CD4-positive, alpha-beta T cell treated with Interleukin-15 for 1 hour (primary cell): ENCODE data around the gene NAA15.
"Not testable (repeated sequence)": the region's sequence is repeated elsewhere in the genome, so short reads cannot be mapped to it uniquely, and the experiment has no call there.

Experiments used
- DNase-seq: peaks from one replicate; pipeline ENCODE4 v3.0.0-alpha.2; 2020

NAA15 gene

DNA sequence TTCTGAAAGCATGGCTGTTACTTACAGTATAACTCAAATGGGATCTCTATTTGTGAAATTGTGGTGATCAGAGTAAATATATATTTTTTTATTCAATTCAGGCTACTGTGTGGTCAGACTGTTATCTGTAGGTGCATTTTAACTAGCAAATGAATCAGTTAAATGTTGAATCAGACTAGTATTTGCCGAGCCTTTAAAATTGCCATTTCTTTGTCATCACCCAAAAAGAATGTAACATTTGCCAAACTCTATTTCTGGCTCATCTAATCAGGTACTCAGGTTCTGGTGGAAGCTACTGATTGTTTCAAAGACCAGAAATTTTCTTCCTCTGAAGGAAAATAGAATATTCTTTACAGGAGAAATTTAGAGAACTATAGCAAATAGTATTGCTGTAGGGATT, 1.8 kb upstream of the NAA15 start:
- no peak for DNase-seq

DNA sequence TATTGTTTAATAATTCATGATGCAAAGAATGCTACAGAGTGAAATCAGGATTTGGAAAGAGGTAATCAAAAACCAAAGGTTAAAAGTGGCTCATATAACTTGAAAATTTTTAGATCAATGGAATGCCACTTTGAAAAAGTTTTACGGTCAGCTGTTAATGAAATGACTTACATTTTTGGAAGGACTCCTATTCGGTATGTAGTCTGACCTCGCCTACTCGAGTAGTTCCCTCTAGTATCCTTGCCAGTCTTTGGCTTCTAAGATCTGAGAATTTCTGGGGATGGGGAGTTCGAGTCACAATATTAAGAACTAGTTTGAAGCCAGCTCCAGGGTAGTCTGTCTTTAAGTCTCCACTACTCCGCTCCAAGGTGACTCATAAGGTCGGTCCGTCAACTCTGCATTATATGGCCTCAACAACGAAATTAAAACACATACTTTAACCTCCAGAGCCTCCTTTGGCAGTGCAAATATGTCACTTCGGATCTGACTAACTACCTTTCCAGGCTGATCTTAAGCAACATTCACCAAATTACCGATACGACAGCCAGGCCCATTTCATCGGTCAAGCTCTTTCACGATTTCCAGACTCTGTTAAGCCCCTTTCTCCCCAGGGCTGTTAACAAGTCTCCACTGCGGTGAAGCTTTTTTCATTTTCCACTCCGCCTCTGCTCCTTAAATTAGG, 733 bp upstream of the NAA15 start:
- no peak for DNase-seq

DNA sequence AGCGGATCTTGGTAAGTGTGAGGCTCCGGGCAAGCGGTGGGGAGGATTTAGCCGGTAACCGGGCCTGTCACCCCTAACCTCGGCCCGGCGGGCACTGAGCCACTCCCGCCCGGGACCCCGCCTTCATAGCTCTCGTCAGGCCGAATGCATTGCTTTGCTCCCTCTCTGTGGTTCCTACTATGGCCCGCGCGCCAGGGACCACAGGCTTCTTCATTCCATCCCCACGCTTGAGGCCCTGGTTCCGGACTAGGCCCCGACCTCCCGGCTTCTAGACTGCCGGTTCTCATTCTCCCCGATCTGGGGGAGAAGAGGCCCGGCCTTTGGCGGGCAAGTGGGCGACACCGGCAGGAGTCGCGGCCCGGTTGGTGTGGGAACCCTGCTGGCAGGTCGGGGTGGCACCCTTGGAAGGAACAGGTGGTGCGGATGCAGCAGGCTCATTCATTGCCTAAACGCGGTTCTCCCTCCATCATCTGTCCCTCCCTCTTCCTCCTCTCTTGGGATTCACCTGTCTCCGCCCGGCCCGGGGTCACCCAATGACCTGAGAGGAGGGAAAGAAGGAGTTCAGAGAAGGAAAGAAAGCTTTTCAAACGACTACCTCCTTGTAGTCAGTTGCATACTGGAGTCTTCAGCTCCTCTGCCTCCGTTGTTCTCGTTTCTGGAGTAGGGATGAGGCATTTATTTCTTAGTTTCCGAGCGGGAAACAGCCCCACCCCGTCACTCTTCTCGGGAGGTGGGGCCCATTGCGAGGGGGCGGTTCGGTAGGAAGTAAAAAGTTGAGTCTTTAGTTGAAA, 711 bp downstream of the NAA15 start, which contains the start of gene NDUFC1:
Gene NDUFC1, minus strand, starts transcription at position 657 of the 791 bp plus-strand sequence. CDS start 6,679 bp downstream, outside the sequence.
- peak; percentile 66 for DNase-seq

DNA sequence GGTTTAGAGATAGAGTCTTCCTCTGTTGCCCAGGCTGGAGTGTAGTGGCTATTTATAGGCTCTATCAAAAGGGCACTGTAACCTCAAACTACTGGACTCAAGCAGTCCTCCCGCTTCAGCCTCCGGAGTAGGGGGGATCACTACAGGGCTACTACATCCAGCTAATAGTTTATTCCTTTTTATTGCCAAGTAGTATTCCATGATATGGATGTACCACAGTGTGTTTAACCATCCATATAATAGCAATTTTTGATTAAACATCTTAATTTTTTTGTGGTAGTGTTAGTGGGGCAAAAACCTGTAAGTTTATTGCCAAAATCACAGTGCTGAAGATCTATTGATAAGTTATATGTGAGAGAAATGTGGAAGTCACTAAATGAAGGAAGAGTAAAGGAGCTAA, 3.6 kb downstream of the NAA15 start:
- no peak for DNase-seq

DNA sequence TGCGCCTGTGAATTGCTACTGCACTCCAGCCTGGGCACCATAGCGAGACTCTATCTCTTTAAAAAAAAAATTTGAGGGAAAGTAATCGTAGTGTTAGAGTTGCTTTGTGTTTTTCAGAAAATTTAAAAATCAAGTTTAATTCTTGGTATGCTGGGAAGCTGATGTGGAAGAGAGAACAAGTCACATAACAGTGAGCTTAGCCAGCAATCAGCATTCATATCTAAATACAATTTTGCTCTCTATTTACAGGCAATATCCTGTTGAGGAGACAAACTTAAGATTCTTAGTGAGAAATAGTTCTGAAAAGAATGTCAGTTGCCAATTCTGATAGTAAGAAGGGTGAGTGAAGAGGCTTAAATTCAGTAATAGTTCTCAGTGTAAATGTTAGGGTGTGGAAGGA, 10.6 kb downstream of the NAA15 start:
- DNase-seq = no peak

DNA sequence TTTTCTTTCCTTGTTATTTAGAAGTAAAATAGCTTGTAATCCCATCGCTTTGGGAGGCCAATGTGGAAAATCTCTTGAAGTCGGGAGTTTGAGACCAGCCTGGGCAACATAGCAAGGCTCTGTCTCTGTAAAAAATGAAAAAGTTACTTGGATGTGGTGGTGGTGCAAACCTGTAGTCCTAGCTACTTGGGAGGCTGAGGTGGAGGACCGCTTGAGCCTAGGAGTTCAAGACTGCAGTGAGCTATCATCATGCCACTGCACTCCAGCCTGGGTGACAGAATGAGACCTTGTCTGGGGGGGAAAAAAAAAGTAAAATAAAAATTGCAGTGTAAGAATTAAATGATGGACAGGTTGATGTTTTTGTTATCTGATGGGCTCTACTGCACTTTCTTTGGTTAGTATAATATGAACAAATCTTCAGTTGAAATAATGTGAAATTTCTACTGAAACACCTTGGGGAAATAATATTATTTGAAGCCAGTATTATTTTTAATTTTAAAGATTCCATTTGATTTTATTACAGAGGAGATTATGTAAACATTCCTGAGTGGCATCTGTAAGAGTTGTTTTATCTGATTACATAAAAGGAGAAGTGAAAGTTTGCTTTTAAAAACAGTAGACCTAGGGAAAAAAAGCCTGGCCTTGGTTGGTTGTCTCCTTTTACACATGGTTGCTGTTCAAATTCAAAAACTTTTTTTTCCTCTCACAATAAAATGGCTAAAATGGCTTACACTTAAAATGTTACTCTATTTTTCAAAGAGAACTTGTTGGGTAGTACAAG, 11.4 kb downstream of the NAA15 start:
- DNase-seq = no peak

DNA sequence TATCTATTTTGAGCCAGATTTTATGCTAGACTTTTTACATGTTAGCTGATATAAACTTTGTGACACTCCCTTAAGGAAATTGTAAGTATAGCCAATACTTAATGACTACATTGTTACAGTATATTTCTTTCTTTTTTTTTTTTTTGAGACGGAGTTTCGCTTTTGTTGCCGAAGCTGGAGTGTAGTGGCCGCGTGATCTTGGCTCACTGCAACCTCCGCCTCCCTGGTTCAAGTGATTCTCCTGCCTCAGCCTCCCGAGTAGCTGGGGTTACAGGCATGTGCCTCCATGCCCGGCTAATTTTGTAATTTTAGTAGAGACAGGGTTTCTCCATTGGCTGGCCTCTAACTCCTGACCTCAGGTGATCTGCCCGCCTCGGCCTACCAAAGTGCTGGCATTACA, 12.1 kb downstream of the NAA15 start:
- not testable (repeated sequence) for DNase-seq

DNA sequence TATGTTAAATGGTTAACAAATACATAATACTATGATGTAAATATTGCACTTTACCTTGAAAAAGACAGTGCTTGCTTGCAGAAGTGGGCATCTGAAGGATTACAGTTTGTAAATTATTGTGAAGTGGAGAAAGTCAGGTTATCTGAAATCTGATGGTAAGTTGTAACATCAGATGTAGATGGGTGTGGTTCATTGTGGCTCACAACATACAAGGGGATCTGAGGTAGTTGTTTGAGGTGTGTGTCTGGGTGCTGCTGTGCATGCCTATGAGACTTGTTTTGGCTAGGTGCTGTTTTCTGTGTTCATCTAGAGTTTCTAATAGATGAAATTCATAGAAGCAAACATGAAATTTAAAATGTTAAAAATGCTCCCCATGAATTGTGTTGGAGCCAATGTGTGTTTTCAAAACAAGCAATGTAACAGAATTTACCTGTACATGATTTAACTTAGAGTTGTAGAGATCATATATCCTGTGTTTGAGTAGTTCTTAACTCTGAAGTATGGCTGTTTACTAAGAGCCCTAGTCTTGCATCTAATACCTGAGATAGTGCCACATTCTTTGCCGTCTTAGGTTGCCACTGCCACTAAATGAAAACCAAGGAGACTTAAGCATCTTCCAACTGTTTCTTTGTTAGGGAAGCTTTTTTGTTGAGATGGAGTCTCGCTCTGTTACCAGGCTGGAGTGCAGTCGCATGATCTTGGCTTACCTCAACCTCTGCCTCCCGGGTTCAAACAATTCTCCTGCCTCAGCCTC, 12.9 kb downstream of the NAA15 start:
- DNase-seq = no peak

DNA sequence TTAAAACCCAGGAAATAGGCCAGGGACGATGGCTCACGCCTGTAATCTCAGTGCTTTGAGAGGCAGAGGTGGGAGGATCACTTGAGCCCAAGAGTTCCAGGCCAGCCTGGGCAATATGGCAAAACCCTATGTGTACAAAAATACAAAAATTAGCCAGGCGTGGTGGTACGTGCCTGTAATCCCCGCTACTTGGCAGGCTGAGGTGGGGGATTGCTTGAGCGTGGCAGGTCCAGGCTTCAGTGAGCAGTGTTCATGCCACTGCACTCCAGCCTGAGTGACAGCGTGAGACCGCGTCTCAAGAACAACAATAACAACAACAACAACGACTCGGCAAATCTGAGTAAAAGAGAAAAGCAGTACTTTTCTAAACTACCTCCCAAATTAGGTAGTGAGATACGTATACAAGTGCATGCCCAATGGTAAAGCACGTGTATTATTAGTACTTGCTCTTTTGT, 13.9 kb downstream of the NAA15 start:
- DNase-seq = peak; percentile 32

DNA sequence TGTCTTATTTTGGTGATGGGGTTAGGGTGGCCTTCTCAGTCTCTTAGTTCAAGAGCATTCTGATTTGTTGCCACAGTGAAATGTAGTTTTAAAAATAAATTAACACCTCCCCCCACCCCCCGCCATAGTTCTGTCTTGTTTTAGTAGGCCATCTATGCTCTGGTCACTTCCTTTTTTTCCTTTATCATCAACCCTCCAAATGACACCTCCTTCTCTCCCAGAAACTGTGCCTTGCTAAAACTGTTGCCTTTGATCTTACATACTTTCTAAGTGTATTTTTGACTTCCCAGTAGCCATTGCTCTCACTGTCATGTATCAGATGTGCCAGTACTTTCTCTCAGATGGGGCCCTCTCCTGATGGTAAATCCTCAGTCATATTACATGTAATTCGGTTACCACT, 15.4 kb downstream of the NAA15 start:
- no peak for DNase-seq

DNA sequence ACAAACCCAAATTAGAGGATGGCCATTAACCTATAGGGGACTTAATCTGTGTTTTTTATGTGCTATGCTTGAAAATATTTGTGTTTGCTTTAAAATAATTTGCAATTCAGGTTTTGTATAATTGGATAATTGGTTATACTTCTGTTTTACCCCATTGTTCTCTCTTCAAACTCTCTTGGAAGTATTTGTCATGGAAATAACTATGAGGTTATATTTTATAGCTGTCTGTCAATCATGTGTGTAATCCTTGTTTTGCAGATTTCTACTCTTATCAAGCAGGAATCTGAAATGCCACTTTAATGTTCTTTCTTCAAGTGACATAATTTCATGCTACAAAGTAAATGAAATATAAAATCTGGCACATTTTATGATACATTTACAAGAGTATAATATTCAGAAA, 16.3 kb downstream of the NAA15 start:
- no peak for DNase-seq

DNA sequence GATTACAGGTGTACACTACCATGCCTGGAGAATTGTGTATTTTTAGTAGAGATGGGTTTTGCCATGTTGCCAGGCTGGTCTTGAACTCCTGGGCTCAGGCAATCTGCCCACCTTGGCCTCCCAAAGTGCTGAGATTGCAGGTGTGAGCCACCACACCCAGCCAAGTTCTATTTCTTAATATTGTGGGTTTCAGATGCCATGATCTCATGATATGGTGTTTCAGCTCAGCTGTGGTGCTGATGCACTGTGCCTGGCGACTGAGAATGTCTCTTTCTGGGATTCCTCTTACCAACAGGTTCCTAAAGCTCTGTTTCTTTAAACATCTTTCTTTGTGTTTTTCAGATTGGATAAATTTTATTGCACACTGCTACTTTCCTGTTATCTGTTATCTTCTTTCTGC, 18.3 kb downstream of the NAA15 start:
- DNase-seq = no peak

DNA sequence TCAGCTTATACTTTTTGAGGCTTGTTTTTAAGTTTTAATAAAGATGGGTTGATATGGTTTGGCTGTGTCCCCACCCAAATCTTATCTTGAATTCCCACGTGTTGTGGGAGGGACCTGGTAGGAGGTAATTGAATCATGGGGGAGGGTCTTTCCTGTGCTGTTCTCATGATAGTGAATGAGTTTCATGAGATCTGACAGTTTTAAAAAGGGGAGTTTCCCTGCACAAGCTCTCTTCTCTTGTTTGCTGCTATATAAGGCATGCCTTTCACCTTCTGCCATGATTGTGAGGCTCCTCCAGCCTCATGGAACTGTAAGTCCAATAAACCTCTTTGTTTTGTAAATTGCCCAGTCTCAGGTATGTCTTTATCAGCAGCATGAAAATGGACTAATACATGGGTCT, 20.8 kb downstream of the NAA15 start:
- DNase-seq = not testable (repeated sequence)

DNA sequence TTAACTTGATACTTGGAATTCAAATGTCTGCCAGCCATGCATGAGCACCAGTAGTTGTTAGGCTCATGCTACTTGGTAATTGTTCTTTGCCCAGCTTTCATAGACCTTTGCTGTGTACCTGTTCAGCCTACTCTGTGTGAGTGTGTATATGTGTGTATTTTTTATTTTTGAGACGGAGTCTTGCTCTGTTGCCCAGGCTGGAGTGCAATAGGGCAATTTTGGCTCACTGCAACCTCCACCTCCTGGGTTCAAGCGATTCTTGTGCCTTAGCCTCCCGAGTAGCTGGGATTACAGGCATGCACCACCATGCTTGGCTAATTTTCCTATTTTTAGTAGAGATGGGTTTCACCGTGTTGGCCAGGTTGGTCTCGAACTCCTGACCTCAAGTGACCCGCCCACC, 21.2 kb downstream of the NAA15 start:
- not testable (repeated sequence) for DNase-seq

DNA sequence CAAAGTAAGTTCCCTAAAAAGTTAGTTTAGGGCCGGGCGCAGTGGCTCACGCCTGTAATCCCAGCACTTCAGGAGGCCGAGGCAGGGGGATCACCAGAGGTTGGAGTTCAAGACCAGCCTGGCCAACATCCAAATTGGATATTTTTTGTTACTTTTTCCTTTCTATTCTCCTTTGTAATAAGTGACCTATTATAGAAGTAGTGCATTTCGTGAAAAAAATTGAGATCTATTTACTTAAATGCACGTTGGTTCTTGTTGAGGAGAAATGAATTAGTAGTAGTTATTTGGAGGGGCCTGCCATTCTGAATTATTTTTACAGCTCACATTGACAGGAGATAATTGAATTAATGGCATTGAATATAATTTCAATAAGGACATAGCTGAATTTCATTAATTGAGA, 23.3 kb downstream of the NAA15 start:
- no peak for DNase-seq

DNA sequence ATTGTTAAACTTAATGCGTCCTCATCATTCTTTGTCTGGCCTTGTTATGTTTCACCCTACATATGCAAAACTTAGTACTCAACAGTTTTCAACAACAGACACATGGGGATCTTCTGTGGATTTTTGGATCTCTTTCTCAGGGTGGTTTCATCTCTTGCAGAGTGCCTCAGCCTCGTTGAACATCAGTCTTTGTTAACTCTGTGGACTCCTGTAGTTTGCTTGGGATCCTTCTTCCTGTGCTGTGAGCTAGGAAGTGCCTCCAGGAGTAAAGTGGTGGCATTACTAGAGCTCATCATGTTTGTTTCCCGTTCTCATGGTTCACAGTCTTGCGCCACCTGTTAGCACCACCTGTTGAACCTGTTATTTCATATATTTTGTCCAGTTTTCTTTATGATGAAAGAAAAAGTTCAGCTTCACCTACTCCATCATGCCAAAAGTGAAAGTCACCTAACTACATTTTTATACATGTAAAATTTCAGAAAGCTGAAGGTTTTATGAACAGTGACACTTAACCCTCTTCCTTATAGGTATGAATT, 28.4 kb downstream of the NAA15 start:
- DNase-seq = no peak

DNA sequence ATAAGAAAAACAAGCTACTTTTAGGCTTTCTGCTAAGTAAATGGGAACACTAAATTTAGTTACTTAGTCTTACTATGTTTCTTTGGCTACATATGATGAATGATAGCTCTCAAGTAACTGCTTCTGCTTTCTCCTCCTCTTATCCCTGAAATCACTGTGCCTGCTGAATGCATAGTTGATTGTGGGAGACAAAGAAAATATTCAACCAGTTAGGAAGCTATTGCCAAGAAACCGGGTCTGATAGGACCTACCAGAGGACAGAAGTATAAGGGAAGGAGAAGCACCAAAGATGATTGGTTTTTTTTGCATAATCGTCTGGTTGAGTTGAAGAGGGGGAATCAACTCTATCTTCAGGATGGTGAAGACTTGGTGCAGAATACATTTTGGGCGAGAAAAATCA, 29.0 kb downstream of the NAA15 start:
- no peak for DNase-seq

DNA sequence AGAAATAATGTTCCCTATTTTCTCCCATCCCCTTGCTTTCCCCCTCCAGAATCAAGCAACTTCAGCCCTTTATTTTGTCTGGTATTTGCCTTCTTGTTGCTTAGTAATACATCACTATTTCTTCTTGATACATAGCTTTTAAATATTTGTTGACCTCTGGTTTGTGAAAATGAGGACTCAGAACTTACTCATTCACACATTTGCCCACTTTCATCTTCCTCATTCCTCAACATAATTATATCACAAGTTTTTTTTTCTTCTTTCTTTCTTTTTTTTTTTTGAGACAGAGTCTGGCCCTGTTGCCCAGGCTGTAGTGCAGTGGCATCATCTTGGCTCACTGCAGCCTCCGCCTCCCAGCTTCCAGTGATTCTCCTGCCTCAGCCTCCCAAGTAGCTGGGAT, 29.9 kb downstream of the NAA15 start:
- no peak for DNase-seq

DNA sequence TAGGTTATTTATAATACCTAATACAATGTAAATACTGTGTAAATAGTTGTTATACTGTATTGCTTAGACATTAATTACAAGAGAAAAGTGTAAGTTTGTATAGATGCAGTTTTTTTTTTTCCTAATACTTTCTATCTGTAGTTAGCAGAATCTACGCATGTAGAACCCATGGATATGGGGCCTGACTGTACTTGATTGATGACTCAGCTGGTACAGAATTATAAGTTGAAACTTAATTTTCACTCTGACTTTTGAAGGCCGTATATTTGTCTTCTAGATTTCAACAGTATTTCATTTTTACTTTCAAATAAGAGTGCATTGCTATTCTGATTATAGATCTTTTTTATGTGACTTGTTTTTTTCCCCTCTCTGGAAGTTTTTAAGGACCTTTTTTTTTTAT, 31.7 kb downstream of the NAA15 start:
- no peak for DNase-seq

DNA sequence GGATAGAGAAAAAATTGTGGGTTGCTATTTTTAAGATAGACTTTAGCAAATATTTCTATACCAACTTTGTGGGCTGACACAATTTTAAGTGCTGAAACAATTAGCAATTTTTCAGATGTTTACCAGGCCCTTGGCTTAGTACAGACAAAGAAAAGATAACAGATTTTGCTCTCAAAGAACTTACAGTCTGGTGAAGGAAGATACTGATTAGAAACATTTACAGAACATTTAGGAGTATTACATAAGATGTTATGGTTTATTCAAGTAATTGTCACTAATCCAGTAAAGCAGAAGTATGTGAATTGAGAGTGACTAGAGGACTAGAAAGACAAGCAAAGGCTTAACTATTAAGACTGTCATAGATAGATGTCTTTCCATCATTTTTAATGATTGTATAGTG, 36.3 kb downstream of the NAA15 start:
- no peak for DNase-seq

DNA sequence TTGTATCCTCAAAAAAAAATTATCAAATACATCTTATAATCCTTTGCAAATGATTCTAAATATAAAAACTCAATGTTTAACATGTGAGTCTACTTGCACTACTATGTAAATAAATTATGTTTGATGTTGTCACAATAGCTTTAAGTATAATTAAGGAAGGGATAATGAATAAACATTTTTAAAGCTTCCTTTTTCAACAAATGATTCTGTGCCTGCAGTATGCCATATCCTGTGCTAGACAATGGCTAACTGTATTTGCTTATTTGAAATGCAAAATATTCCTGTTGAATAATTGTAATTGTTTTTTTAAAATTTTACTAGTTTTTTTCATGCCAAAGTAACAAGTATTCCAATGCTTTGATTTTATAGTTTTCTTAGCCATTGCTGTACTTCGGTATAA, 60.0 kb downstream of the NAA15 start:
- no peak for DNase-seq

DNA sequence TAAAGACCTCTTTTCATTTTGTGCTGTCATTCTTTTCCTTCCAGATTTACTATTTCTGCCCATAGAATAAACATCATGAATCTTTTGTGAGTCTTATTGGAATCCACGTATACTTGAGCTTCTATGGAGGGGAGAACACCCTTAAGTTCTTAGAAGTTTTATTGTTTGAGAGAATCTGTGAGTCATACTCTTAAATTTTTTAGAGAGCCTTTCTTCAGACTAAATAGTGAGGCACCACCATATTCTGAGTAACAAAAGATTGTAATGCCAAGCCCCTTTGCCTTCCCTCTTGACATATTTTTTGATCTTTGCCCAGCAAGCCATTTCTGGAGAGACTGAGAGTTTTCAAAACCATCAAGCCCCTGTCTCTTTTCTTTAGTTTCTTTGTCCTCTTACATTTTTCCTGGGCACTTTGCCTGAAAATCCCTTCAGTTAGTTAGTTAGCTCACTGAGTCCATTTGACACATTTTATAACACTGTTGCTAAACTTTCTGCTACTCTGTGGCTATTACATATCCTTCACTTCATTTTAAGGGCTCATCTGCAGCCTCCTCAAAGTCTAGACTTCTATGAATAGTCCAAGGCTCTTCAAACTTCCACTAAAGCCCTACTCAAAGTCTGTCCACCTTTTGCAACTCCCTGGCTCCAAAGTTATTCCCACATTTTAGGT, 66.3 kb downstream of the NAA15 start:
- no peak for DNase-seq
